GM21576 (cell line): ENCODE measurements around the gene ODC1.

Experiments
- ATAC-seq: cut with Tn5 transposase; IDR thresholded peaks from one replicate; pipeline ENCODE4 v1.9.1; 2021; ENCODE audit warnings: mild to moderate bottlenecking, moderate library complexity; ENCODE audit not compliant: unreplicated experiment

The ODC1 gene

DNA sequence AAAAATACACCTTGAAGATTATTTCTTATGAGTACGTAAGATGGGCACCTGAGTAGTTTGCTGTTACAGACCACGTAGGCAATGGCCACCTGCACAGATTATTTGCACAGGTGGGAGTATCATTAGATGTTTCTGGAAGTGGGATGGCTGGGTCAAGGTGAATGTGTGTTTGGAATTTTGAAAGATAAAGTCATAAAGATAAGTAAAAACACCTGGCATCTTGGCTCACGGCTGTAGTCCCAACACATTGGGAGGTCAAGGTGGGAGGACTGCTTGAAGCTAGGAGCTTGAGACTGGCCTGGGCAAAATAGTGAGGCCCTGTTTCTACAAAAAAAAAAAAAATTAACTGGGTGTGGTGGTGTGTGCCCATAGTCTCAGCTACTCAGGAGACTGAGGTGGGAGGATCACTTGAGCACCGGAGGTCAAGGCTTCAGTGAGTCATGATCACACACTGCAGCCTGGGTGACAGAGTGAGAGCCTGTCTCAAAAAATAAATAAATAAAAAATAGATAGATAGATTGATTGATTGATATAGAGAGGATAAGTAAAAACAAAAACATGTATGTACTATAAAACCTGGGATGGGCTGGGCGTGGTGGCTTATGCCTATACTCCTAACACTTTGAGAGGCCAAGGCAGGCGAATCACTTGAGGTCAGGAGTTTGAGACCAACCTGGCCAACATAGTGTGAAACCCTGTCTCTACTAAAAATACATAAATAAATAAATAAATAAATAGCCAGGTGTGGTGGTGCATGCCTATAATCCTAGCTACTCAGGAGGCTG, 30.4 kb downstream of the ODC1 start:
- ATAC-seq, result no peak

DNA sequence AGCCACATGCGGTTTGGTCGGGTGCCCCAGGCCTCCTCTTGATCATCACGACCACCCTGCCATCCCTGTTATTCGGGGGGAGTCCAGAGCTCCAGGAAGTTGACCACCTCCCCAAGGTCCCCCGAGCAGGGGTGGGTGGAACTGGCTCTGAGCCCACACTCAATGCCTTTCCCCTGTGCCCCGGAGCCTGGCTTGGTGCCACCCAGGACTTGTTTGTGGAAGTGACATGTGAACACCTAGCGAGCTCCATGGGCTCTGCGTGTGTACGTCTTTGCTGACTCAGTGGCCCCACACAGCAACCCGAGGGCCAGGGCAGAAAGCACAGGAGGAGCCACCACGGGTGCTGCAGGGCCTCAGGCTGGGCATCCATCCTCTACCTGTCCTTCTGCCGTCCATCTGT, 32.5 kb downstream of the ODC1 start:
- no peak for ATAC-seq

DNA sequence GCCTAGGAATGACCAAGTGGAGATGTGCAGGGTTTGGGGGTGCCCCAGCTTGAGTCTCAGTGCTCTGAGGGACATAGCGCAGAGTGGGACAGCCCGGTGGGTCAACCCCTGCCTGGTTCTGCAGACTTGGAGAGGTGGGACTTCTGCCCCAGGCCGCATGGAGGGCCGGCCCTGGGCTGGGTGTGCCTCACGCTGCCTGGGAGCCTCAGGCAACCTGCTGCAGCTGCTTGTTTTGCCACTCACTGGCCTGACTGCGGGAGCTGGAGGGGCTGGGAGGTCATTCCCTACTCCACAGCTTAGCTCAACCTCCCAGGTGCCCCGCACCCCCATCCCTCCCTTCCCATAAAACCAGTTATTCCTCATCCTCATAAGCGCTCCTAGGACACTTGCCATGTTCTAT, 33.1 kb downstream of the ODC1 start:
- no peak for ATAC-seq

DNA sequence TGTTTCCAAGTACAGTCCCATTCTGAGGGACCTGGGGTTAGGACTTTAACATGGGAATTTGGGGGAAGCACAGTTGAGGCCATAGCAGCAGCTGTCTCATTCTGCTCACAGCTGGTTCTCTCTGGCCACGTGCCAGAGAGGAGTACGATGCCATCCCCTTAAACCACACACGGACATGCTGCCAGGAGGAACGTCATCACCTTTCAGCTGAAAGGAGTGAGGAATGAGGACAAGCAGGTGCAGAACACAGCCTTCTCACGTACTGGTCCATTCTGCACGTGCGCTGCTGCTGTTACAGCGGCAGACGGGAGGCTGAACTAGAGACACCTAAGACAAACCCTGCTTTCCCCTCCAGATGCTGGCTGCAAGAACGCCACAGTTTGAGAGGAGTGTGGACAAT, 33.5 kb downstream of the ODC1 start:
- ATAC-seq, result no peak

DNA sequence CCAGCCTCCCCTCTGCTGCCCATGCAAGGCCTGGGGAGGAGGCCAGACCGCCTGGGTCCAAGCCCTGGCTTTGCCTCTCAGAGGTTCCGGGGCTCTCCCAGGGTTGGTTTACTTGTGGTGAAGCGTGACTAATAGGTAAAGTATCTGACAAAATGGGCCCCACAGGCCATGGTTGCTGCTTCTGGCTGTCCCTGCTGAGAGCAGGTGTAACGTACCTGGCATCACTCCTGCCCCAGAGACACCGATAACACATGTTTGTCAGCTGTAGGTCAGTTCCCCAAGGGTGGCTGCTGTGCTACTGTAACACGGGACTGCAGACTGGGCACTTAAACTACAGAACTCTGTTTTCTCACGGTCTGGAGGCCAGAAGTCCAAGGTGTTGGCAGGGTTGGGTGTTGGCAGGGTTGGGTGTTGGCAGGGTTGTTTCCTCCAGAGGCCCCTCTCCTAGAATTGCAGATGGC, 34.1 kb downstream of the ODC1 start:
- no peak for ATAC-seq

DNA sequence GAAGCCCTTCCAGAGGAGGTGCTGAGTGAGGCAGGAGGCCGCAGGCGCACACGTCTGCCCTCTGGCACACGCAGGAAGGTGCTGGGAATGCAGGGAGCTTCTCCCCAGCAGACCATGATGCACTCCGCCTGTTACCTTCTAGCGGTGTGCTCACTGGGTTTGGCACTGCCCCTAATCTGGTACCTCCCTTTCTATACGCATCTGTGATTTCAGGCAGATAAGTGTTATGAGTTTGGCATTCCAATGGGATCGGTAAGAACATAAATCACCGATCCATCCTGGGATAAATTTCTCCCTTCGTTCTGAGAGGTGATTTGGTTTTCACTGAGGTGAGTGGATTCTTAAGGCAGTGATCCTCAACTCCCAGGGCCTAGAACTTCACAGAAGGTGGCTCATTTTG, 34.6 kb downstream of the ODC1 start:
- ATAC-seq, result no peak

DNA sequence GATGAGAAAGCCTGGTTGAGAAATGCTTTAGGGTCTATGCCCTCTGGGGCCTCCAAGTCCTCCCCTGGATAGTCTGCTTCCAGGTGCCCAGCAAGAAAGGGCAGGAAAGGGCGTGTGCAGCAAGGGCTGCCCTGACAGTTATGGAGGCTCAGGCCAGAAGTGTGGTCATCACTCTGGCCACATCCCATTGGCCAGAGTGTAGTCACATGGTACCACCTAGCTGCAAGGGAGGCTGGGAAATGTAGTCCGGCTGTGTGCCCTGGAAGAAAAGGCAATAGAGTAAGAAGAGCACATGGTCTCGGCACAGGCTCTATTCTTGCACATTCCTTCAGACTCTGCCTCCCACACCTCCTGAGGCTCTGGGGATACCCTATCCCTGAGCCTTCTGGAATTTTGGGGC, 35.7 kb downstream of the ODC1 start:
- ATAC-seq, result no peak

DNA sequence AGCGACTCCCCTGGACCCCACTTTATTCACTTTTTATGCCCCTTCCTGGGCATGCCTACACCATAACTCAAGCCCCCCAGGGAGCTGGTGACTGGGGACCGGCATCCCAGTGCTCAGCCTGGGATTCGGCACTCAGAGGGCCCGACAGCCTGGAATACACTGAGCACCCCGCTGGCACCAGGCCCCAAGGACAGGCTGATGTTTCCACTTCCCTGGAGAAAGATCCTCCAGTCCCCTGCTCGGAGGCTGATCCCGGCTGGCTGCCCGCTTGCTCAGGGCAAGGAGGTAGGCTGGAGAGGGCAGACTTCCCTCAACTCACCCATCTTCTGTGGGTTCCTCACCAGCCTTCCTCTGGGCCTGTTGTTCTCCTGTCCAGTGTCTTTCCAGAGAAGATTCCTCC, 36.6 kb downstream of the ODC1 start:
- ATAC-seq, result no peak

DNA sequence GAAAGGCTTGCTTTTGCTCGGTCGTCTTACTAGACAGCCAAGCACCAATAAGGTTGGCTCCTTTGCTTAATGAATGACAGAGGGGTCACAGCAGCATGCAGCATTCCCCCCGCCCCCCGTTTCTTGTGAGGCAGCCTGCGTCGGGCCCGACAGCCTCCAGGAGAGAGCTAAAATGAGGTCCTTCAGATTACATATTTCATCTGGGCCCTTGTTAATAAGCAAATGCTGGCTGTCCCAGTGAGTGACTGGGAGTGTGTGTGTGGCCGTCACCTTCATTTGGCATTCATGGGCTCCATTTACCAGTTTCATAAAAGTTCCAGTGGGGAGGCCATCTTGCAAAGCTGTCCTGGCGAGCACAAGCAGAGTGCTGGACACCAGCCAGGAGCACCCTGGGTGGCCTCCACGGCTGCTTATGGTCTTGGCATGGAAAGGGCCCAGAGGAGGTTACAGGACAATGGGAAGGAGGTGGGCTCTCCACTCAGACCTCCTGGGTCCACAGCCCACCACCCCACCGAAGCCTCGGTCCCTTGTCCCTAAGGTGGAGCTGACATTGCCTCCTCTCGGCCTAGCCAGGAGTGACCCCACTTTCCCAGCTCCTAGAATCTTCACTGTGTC, 37.2 kb downstream of the ODC1 start:
- no peak for ATAC-seq

DNA sequence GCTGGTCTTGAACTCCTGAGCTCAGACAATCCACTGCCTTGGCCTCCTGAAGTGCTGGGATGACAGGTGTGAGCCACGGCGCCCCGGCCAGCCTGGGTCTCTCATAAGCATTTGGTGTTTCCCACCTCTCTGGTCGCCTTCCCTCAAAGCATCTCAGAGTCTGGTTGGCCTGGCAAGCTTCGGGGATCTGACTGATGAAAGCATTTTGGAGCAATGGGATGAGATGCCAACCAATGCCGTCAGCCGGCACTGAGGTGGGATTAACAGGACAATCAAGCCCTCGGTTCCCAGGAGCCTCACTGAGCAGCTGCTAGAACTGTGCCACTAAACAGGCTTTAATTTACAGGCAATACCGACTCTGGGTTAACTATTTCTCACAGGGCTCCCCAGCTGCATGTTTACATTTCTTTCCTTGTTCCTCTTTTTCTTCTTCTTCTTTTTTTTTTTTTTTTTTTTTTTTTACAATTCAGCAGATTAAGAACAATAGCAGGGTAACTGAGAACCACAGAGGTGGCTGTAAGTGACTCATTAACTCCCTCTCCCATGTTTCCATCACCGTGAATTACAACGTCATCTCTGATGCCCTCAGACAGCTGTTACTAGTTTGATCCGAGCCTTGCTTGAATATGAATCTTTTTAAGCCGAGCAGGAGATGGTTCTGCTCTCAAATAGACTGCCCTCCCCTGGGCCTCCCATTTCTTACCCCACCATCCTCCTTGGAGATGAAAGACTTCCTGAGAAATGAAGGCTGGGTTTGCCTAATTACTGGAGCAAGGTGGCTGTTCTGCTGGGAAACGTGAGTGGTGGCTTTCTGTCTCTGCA, 37.9 kb downstream of the ODC1 start:
- ATAC-seq, result peak; percentile 60

DNA sequence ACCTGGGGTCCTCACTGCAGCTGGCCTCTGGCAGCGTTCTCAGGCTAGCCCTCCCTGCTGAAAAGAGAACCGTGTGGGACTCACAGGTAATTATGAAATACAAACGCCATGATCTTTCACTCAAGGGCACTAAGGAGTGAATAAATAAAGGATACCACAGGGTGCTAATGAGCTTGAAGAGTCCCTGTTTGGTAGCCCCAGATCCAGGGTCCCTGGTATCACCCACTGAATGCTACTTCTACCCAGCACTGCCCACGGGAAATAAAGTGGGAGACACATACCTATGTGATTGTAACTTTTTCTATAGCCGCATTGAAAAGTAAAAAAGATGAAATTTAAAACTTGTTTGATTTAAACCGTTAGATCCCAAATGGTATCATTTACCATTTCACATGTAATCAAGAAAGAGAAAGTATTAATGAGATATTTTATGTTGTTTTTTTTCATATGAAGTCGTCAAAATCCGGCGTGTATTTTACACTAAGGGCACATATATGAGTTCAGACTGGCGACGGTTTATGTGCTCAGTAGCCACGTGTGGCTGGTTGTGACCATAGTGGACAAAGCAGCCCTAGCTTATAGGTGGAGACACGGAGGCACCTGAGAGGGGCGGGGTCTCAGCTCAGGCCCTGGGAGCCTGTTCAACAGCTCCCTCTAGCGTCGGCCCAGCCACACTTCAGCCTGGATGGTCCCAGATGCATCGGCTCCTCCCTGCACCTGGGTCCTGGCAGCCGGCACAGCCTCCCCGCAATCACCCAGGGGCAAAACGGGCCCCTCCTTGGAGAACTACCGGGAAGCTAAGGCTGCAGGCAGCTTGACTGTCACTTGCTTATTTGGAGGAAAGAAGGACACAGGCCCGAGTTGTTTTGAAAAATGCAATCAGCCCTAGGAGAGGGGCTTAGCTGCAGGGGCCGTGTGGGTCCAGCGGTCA, 39.2 kb downstream of the ODC1 start:
- ATAC-seq, result peak; percentile 50

DNA sequence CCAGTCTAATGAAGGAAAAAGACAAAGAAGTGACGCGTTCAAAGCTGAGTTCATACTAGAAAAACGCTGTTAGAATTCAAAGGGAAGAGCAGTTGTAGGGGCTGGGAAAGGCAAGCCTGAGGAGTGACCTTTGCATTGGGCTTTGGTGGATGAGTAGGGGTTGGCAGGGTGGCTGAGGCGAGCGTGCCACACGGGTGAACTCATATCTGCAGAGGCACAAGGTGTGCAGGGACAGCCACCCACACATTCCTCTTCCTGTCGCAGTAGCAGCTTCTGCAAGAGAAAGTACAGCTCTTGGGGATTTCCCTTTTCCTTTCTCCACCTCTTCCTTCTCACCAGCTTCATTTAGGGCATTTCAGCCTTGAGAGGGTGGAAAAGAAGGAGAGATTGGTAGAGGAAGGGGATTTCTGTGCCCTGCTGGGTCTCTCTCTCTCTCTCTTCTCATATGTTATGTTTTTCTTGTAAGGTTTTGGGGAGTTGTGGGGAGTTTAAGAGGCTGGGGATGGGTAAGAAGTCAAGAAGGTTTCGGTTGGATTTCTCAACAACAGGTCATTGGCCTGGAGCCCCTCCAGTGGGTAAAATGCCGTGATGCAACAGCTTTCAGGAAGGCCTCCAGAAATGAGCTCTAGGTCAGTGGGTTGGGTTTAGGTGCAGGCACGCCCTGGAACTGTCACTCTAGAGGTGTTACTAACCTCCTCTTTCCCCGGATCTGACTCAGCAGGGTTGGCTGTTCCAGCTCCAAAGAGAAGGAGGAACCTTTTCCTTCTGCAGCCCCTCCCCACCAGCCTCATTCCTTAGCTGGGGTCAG, 40.1 kb downstream of the ODC1 start:
- peak; percentile 42 for ATAC-seq

DNA sequence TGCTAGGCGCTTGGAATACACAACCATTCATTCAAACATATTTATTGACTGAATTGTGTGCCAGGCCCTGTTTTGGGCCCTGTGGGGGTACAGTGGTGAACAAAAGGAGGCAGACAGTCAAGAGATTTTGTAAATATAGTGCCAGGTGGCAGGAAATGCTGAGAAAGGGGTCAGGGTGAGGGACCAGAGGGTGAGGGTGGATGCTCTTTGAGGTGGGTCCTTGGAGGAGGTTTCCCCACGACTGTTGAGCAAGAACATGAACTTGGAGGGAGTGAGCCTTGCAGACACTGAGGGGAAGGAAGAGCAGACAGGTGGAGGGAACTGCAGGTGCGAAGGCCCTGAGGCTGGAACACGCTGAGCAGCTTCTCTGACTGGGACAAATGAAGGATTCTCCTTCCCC, 40.7 kb downstream of the ODC1 start:
- no peak for ATAC-seq

DNA sequence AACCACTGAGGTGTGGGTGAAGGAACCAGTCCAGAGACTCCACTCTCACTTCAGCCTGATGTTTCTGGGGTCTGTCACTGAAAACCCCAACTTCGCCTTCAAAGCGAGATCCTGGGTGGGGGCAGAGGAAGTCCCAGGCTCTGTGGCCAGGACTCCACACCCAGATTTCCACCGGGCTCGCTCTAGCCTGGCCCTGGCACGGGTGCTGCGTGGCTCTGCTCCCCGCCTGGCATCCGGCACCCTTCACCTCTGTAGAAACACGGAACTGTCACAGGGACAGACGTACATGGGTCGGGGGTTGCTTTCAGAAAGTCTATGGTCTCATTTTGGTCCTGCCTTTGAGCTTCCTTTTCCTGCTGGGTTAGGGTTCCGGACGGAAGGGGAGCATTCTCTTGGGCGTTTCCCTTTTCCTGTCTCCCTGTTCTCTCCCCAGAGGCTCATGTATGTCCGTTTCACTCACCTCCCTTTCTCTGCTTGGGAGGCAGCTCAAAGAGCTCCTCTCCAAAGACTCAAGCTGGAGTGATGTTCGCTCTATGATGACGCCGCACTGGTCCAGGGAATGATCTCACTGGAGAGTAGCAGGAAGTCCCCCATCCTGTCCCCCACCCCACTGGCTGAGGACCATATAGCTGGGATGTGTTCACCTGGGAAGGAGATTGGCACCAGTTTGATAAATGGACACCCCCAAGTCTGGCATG, 41.5 kb downstream of the ODC1 start:
- no peak for ATAC-seq

DNA sequence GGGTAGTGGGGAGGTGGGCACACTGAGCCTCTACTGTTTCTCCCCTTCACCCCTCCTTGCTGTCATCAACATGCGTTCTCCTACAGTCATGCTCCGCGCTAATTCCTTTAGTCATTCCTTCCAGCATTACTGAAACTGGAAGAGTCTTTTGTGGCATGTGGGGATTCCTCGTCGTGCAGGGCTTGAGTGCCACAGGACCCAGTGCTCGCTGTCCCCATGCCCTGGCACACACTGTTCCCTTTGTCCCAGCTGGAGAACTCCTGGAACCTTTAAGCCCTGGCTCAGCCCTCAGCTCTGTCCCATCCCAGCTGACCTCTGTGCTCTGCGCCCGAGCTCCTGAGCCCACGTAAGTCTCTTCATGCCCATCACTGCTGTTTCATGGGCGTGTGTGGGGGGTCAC, 42.1 kb downstream of the ODC1 start:
- ATAC-seq, result no peak

DNA sequence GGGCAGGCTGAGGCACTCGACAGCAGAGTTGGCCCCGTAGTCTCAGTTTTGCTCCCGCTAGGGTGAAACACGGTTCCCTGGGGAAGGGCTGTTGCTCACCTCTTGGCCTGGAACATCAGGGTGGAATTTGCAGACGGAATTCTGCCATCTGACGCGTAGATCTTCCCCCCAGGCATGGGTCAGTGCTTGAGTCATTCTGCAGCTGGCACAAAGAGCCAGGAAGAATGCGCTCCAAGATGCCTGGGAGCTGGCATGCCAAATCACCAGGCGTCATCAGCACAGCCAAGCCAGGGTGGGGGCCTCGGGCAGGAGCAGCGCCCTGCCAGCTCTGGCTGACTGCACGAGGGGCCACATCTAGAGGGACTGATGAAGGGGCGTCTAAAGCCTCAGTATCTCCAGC, 42.7 kb downstream of the ODC1 start:
- ATAC-seq, result no peak

DNA sequence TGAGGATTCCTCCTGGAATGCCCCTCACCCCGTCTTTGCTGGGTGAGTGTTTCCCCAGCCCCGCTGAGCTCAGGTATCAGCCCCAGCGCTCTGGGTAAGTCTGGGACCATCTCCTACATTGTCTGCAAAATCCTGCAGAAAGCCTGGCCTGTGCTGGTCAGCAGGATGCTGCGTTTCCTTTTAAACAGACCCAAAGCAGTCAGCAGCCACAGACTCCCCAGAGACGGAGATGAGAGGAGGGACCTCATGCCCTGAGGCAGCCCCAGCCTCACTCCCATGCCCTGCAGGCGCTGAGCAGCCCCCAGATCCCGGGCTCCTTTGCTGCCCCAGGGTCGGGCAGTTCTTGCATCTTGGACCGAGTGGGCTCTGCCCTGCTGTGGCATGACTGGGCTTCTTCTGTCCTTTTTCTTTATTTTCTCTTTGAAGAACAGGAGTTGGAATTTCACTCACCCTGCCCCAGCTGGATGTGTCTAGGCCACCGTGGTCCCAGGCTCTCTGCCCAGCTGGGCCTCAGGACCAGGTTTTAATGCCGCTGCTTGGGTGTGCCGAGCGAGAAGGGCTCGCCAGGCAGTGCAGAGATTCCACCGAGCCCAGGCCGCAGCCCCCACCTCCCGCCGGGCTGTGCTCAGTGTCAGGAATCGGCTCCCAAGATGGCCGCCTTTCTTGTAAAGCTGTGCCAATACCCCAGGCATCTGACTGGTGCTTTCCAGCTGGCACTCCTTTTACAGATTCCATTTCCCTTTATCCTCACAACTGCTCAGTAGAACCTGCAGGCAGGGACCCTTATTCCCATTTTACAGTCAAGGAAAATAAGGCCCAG, 43.6 kb downstream of the ODC1 start:
- ATAC-seq, result no peak

DNA sequence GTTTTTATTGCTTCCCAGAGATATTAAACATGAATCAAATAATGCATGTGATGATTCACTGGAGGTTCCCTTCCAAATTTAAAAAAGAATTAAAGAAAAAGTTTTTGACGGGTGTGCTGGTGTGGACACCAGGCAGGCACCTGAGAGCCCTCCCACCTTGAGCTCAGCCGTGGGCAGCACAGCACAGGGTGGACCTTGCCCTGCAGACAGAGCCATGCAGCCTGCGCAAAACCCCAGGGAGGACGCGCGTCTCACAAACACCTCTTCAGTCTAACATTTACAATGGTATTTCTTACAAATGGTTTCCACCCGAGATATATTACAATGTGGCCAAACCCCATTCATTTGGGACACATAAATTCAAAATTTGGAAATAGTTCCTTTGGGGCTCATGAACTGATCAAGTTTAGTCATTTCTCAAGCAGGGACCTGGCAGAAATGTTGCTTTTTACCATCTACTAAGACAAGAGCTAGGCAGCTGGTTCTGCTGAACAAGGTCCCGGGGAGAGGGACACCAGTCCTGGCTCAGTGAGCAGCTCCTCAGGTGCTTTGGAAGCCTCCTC, 45.4 kb downstream of the ODC1 start:
- ATAC-seq, result no peak
